PC-3 (cell line): ENCODE data around the gene NEK8. TPM values are rescaled to one million over a fixed set of nuclear protein-coding genes. Genes with fewer than 3 reads are reported as not detected.

Source experiments
- ATAC-seq: fragments of 200-7000 bp; cut with Tn5 transposase; 2 replicates; pipeline ENCODE4 v1.9.1; 2020; ENCODE audit warnings: mild to moderate bottlenecking, moderate library complexity
- BruUV-seq: library from RNA; stranded (reverse); fragments of 400-500 nt; replicated peaks from 2 replicates; lab custom pipeline; 2021; lab: Mats Ljungman, UMichigan
- CTCF ChIA-PET: fragments of 300-600 bp; sonication (Branson Sonifier 250); formaldehyde crosslinking; loops from one replicate; lab custom pipeline; 2022; ENCODE audit warnings: antibody characterized with exemption; lab: Charles Lee
- POLR2A ChIA-PET: fragments of 300-600 bp; sonication (Branson Sonifier 250); formaldehyde crosslinking; loops from one replicate; lab custom pipeline; 2022; ENCODE audit warnings: antibody characterized with exemption; ENCODE audit not compliant: unreplicated experiment; lab: Charles Lee
- DNase-seq: peaks from one replicate; pipeline ENCODE4 v3.0.0-alpha.2; 2015
- H2AFZ ChIP-seq: fragments of 300-600 bp; sonication (generic); 2 replicates; pipeline ENCODE4 v1.6.0; 2016; ENCODE audit warnings: antibody characterized with exemption, low read length
- H3F3A ChIP-seq: fragments of 300-600 bp; sonication (generic); one replicate; pipeline ENCODE4 v1.6.0; 2017; ENCODE audit warnings: antibody characterized with exemption, low read length, control low read depth, mild to moderate bottlenecking; ENCODE audit not compliant: unreplicated experiment
- H3K27ac ChIP-seq: fragments of 300-600 bp; sonication (generic); 2 replicates; pipeline ENCODE4 v1.5.1; 2016; ENCODE audit warnings: mild to moderate bottlenecking, low read length
- H3K27me3 ChIP-seq: fragments of 300-600 bp; sonication (generic); 2 replicates; pipeline ENCODE4 v1.6.1; 2016; ENCODE audit warnings: low read length, mixed read lengths
- H3K36me3 ChIP-seq: fragments of 300-600 bp; sonication (generic); 2 replicates; pipeline ENCODE4 v1.6.1; 2016; ENCODE audit warnings: low read depth, mixed run types, low read length, mixed read lengths
- H3K4me1 ChIP-seq: fragments of 300-600 bp; sonication (generic); 2 replicates; pipeline ENCODE4 v1.5.1; 2016; ENCODE audit warnings: low read length; ENCODE audit not compliant: insufficient read depth
- H3K4me2 ChIP-seq: fragments of 300-600 bp; sonication (generic); 2 replicates; pipeline ENCODE4 v1.6.0; 2016; ENCODE audit warnings: low read length
- H3K4me3 ChIP-seq: fragments of 300-600 bp; sonication (generic); 2 replicates; pipeline ENCODE4 v1.5.1; 2016; ENCODE audit warnings: mild to moderate bottlenecking, low read length, mixed read lengths
- H3K79me2 ChIP-seq: fragments of 300-600 bp; sonication (generic); 2 replicates; pipeline ENCODE4 v1.6.1; 2017; ENCODE audit warnings: low read length, mixed read lengths
- H3K9ac ChIP-seq: fragments of 300-600 bp; sonication (generic); 2 replicates; pipeline ENCODE4 v1.6.0; 2016; ENCODE audit warnings: mild to moderate bottlenecking, low read length
- H3K9me2 ChIP-seq: fragments of 300-600 bp; sonication (generic); replicated peaks from 2 replicates; pipeline ENCODE4 v1.6.1; 2016; ENCODE audit warnings: mixed run types, low read length, mixed read lengths
- H3K9me3 ChIP-seq: fragments of 300-600 bp; sonication (generic); 2 replicates; pipeline ENCODE4 v1.6.1; 2016; ENCODE audit warnings: low read length, mixed read lengths
- H4K20me1 ChIP-seq: fragments of 300-600 bp; sonication (generic); 2 replicates; pipeline ENCODE4 v1.6.1; 2016; ENCODE audit warnings: low read length, mixed read lengths
- CTCF ChIP-seq: fragments of 300-600 bp; sonication (generic); conservative IDR thresholded peaks from 2 replicates; pipeline ENCODE4 v1.5.1; 2017; ENCODE audit warnings: antibody characterized with exemption, low read depth, mild to moderate bottlenecking, low read length
- EZH2 ChIP-seq: fragments of 300-600 bp; sonication (generic); IDR thresholded peaks from one replicate; pipeline ENCODE4 v1.6.1; 2017; ENCODE audit warnings: antibody characterized with exemption, mild to moderate bottlenecking, low read length; ENCODE audit not compliant: unreplicated experiment
- EZH2phosphoT487 ChIP-seq: fragments of 300-600 bp; sonication (generic); IDR thresholded peaks from 2 replicates; pipeline ENCODE4 v1.6.1; 2018; ENCODE audit warnings: mild to moderate bottlenecking, antibody characterized with exemption, low read length, borderline replicate concordance
- intact Hi-C: fragments of 100-400 bp; cut with micrococcal nuclease; formaldehyde crosslinking; loops from 2 replicates; pipeline ENCODE4 v1.9.0; 2023
- total RNA-seq: library from RNA; depleted of rRNA; stranded (reverse); fragments of >200 nt; gene quantifications from 2 replicates; pipeline ENCODE4 v1.2.3, GENCODE V29; 2014

Gene NEK8
- total RNA-seq, 1 experiment from 2014 or later: 2.4 TPM

- no TSS peak for BruUV-seq
- peaks cover 26% of the 10 kb centered on the region for H3K36me3 ChIP-seq
- H3K9me3 ChIP-seq: no peaks in the 10 kb centered on the region
- H3K27ac ChIP-seq: peak overlapping the region; percentile 99
- H3F3A ChIP-seq: peaks cover 6% of the 10 kb centered on the region
- ChIA-PET CTCF (interaction anchor here (0.5 to 4.0 kb wide), 11 partner anchors 8 to 225 kb away, joined by 3 to 55 read pairs (median 6); partner anchors contain the start of gene PHF12), POLR2A (interaction anchor here (0.5 to 2.0 kb wide), 9 partner anchors 10 to 224 kb away, joined by 3 to 51 read pairs (median 4); partner anchors contain the start of gene PHF12)
- DNase-seq (peak; percentile 93), ATAC-seq (peak; percentile 29)
- TF ChIP-seq EZH2phosphoT487 (no peak), CTCF (peak; percentile 93)
- H3K4me3 ChIP-seq: peak overlapping the region; percentile 86
- peak overlapping the region; percentile 100 for H3K4me2 ChIP-seq
- H3K79me2 ChIP-seq: peaks cover 17% of the 10 kb centered on the region
- intact Hi-C loops: loop anchor here (1.0 to 10.0 kb wide), 4 partner anchors 16 to 226 kb away; partner anchors contain the start of gene DHRS13
- H3K4me1 ChIP-seq: peaks cover 37% of the 10 kb centered on the region
- peak overlapping the region; percentile 94 for H3K9ac ChIP-seq
- no peaks in the 10 kb centered on the region for H3K27me3 ChIP-seq
- H3K9me2 ChIP-seq: no peaks in the 10 kb centered on the region
- H4K20me1 ChIP-seq: peaks cover 17% of the 10 kb centered on the region
- peak overlapping the region; percentile 72 for H2AFZ ChIP-seq
Measured at GRCh38 chr17:28726627-28727491, 1.7 kb upstream of the NEK8 start.

DNA sequence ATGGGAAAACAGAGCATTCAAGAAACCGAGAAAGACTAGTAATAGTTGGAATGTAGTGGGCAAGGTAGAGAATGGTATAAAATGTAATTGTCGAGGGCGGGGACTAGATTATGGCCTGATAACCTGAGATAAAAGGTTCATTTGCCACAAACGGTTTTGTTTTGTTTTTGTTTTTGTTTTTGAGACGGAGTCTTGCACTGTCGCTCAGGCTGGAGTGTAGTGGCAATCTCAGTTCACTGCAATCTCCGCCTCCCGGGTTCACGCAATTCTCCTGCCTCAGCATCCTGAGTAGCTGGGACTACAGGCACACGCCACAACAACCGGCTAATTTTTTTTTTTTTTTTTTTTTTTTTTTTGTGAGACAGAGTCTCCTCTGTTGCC lies 1.4 kb downstream of the NEK8 start:
- Histone ChIP-seq H3K9me3 (no peaks in the 10 kb centered on the region), H2AFZ (no peak overlapping the region), H3K36me3 (no peaks in the 10 kb centered on the region), H3K79me2 (no peaks in the 10 kb centered on the region), H3K4me3 (no peak overlapping the region), H3K4me1 (peaks cover 16% of the 10 kb centered on the region), H3K4me2 (no peak overlapping the region), H3K27ac (peak overlapping the region; percentile 99), H4K20me1 (no peaks in the 10 kb centered on the region), H3K9ac (peak overlapping the region; percentile 60; the same call in 1 of the 2 replicates), H3K27me3 (no peaks in the 10 kb centered on the region), H3F3A (peaks cover 4% of the 10 kb centered on the region), H3K9me2 (no peaks in the 10 kb centered on the region)
- ChIA-PET POLR2A (interaction anchor here (0.7 kb wide), 1 partner anchor 149 kb away, joined by 5 read pairs; no protein-coding TSS in a partner anchor), CTCF (no interaction called here)
- no peak for TF ChIP-seq EZH2phosphoT487
- no peak for TF ChIP-seq EZH2
- no peak for TF ChIP-seq CTCF
- no peak for DNase-seq
- BruUV-seq: no TSS peak
- intact Hi-C loops: loop anchor here (10.0 kb wide), 1 partner anchor 175 kb away; the partner anchor contains the start of gene DHRS13
- no peak for ATAC-seq
